CD1c-positive myeloid dendritic cell (primary cell): ENCODE results near the gene CHDH.

Experiments used
- DNase-seq: peaks from one replicate; pipeline ENCODE4 v3.0.0-alpha.2; 2016; ENCODE audit errors: extremely low spot score

CHDH gene

DNA sequence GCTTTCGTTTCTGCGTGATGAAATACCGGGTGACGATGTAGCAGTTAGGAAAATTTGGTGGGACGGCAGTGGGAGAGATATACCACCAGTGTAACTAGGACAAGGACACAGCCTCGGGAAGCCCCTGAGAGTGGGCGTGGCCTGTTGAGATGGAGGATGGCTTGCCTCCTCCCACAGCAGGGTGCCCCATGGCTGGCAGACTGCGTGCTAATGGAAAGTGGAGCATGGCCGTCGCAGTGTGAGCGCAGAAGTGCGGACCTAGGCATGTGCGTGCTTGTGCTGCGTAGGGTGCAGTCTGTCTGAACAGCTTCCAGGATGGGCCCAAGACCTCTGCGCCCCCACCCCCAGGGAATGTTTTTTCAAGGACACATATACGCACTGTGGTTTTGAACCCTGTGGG lies 56.8 kb downstream of the CHDH start:
- DNase-seq: no peak

DNA sequence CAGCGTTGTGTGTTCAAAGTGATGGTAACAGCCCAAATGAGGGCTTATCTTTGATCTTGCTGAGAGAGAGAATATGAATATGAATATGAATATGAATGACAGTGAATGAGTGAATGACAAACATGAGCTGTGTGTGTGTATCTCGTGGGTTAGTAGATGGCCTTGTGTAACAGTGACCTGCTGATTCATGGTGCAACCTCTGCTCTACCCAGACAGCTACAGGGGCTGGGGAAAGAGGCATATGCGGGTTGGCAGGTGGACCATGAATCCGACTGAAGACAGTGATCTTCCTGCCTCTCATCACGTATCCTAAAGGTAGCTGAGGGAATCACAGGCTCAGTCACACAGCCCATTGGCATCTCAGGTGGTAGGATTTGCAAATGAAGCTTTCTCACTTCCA lies 58.2 kb downstream of the CHDH start:
- no peak for DNase-seq

DNA sequence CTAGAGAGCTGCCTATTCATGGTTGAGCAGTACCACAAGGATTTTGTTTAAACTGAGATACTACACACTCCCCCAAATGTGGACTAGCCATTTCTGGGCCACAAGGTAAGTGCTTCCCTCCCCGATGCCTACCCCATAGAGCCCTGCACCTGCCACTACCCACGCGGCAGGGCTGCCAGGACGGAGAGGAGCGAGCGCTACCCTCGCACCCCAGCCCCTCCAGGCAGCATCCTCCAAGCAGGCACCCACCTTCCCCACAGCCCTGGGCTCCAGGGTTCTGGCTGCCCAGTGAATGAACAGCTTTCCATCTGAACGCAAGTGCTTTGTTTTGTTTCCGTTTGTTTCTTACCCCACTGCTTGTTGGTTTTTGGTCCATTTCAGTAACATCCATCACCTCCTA lies 59.2 kb downstream of the CHDH start:
- no peak for DNase-seq

- DNase-seq: no peak
Observed at GRCh38 chr3:53780806-53781205, 65.4 kb downstream of the CHDH start.

DNA sequence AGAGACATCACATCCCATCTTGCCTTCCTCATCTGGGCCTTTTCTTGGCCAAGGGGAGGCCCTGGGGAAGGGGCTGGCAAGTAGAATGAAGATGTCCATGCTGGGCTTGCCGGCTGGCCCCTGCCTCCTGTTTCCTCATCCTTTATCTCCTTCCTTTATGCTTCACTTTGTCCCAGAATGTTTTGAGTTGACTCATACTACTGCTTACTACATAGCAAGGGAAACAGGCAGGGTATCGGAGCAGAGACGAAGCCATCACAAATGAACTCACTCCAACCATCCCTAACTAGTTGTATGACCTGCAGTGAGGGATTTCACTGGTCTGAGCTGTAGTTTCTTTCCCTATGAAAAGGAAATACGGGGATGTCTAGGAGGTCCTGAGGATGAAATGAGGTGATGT lies 66.0 kb downstream of the CHDH start:
- no peak for DNase-seq

DNA sequence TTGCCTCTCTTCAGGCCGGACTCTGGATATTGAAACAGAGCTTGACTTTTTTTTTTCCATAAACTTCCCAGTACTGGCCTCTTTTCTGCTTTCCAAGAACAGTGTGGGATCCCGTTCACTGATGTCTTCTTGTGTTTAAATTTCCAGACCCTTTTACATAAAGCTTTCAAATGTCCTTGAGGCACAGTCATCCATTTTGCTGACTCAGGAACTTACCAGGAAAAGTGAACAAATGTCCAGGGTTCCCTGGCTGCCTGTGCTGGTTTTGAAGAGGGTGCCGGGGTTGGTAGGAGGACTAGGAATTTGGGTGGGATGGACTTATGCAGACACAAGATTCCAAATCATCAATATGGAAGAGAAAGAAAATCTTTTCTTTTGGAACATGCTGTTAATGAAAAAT lies 68.1 kb downstream of the CHDH start:
- DNase-seq: no peak

DNA sequence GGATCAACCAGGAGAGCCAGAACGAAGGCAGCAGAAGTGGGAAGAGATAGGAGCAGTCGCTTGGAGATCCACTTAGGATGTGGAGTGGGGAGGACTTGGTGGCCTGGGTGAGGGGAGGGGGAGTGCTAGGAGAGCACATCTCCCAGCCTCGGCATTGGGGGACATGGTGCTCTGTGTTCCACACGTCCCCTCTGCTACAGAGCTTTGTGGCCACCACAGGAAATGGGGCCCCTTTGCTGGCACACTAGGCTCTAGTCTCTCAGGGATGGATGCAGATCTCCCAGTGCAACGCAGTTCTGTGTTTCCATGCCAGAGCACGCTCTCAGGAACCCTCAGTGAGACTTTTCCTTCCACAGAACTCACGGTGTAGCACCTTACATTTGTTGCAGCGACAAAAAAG lies 68.8 kb downstream of the CHDH start:
- DNase-seq: no peak

- DNase-seq: no peak
Observed at GRCh38 chr3:53776494-53777101, 69.6 kb downstream of the CHDH start.

- DNase-seq: no peak
Observed at GRCh38 chr3:53775834-53776251, 70.4 kb downstream of the CHDH start.

- no peak for DNase-seq
Observed at GRCh38 chr3:53775018-53775417, 71.2 kb downstream of the CHDH start.

GRCh38 chr3:53774414-53774813 lies 71.8 kb downstream of the CHDH start:
- DNase-seq: no peak

DNA sequence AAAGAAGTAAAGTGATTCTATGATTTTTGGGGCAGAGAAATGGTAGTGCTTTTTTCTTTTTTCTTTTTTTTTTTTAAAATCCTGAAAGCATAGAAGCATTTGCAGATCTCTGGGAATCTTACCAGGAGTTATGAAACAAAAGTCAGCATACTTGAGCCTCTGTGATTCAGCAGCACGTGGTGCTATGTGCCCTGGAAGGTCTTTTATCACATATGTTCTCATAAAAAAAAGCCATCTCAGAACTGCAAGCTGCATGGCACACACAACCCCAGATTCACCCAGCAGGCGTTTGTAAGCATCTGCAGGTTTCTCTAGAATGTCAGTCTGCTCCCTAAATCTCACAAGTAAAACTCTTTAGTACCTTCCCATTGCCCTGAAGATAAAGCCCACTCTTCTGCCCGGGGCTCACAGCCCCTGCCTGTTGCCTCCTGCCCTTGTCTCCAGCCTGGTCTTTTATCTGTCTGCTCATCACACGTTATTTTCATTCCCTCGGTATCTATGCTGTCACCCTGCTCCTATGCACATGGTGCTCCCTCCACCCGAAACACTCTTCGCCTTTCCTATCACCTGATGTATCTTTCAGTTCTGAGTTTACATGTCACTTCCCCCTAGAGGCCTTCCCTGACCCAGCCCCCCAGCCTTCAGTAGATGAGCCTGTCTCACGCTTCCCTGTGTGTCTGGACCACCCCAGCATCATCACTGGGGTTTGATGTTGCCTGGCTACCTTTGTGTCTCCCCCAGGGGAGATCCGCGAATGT lies 72.4 kb downstream of the CHDH start:
- no peak for DNase-seq

- no peak for DNase-seq
Observed at GRCh38 chr3:53773021-53773436, 73.2 kb downstream of the CHDH start.

DNA sequence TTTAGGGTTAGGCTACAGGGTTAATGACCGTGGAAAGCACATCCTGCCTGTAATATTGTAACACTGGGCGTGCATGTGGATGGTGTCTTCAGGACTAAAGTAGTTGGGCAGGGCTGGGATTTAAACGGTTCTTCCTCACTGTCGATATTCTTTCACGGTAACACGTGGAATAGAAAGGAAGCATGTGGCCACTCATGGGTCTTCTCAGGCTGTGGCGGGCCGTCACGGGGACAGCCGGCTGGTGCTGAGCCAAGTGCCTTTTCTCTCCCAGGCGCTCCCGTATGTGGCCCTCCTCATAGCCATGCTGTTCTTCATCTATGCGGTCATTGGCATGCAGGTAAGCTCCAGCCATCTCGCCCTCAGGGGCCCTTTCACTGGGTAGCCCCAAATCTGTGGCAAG lies 73.7 kb downstream of the CHDH start:
- DNase-seq: no peak

GRCh38 chr3:53768478-53769459 lies 77.5 kb downstream of the CHDH start:
- DNase-seq: no peak

DNA sequence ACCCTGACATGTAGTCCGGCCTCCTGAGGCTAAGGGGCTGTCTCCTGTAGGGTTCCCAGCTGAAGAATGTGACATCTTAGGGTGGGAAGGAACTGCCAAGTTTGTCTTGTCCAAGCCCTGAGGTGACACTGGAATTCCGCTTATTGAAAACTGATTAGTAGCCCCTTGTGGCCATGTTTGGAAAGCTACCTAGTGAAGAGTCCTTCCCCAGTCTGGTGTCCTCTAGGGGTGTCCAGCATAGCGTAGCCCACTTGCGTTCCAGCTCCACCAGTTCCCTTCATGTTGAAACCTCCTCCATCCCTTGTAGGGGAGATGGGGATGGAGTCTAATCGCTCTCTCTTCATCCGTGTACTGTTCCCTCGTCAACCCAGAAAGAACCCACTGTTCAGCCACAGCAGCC lies 79.5 kb downstream of the CHDH start:
- no peak for DNase-seq

DNA sequence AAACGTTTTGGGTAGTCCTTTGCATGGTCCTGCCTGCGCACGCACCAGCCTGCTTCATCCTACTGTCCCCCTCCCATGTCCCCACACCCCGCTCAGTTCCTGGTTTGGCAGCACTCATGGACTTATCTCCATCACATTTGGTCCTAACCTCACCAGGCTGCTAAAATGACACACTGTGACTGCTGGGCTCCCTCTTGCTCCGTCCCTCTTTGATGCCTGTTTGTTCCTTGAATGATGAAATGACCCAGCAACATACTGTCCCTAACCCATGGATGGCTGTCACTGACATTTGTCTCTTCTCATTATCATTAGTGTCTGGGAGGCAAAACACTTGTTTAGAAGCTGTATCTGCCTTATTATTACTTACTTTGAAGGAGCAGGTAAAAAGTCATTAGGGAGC lies 80.5 kb downstream of the CHDH start:
- DNase-seq: no peak

GRCh38 chr3:53764026-53764775 lies 82.0 kb downstream of the CHDH start:
- DNase-seq: no peak

GRCh38 chr3:53763353-53763752 lies 82.9 kb downstream of the CHDH start:
- DNase-seq: no peak
